Karpas-422 (cell line): ENCODE measurements around the gene CCNL1. TPM values are rescaled to one million over a fixed set of nuclear protein-coding genes. Genes with fewer than 3 reads are reported as not detected.
"Not testable (repeated sequence)": the region's sequence is repeated elsewhere in the genome, so short reads cannot be mapped to it uniquely, and the experiment has no call there.

Source experiments
- DNase-seq: peaks from one replicate; pipeline ENCODE4 v3.0.0-alpha.2; 2015
- H2AFZ ChIP-seq: fragments of 200-600 bp; sonication (generic); 2 replicates; pipeline ENCODE4 v1.6.1; 2014; ENCODE audit warnings: antibody characterized with exemption, low read length, mixed read lengths
- H3K27ac ChIP-seq: fragments of 200-600 bp; sonication (generic); 2 replicates; pipeline ENCODE4 v1.5.1; 2014; ENCODE audit warnings: mild to moderate bottlenecking, low read length, moderate library complexity
- H3K27me3 ChIP-seq: fragments of 200-600 bp; sonication (generic); 2 replicates; pipeline ENCODE4 v1.6.1; 2014; ENCODE audit warnings: low read length, mixed read lengths
- H3K36me3 ChIP-seq: fragments of 200-600 bp; sonication (generic); 2 replicates; pipeline ENCODE4 v1.6.1; 2014; ENCODE audit warnings: low read length, mixed read lengths; ENCODE audit not compliant: insufficient read depth
- H3K4me1 ChIP-seq: fragments of 200-600 bp; sonication (generic); 2 replicates; pipeline ENCODE4 v1.6.1; 2014; ENCODE audit warnings: mild to moderate bottlenecking, low read length, mixed read lengths
- H3K4me2 ChIP-seq: fragments of 200-600 bp; sonication (generic); 2 replicates; pipeline ENCODE4 v1.6.1; 2014; ENCODE audit warnings: low read length, low read depth, mild to moderate bottlenecking; ENCODE audit not compliant: poor library complexity, severe bottlenecking
- H3K4me3 ChIP-seq: fragments of 200-600 bp; sonication (generic); 2 replicates; pipeline ENCODE4 v1.5.1; 2014; ENCODE audit warnings: mild to moderate bottlenecking, antibody characterized with exemption, low read length, mixed read lengths
- H3K79me2 ChIP-seq: fragments of 200-600 bp; sonication (generic); 2 replicates; pipeline ENCODE4 v1.6.1; 2014; ENCODE audit warnings: mild to moderate bottlenecking, low read length, mixed read lengths
- H3K9ac ChIP-seq: fragments of 200-600 bp; sonication (generic); 2 replicates; pipeline ENCODE4 v1.6.0; 2014; ENCODE audit warnings: low read length
- H3K9me2 ChIP-seq: fragments of 200-600 bp; sonication (generic), shearing (Covaris generic); replicated peaks from 2 replicates; pipeline ENCODE4 v1.6.0; 2014; ENCODE audit warnings: mild to moderate bottlenecking, low read length, moderate library complexity; ENCODE audit not compliant: insufficient read depth
- H3K9me3 ChIP-seq: fragments of 300-700, 200-600 bp; sonication (generic); 2 replicates; pipeline ENCODE4 v1.6.1; 2014; ENCODE audit warnings: low read length, mixed read lengths
- H4K20me1 ChIP-seq: fragments of 200-600 bp; sonication (generic); 2 replicates; pipeline ENCODE4 v1.6.1; 2014; ENCODE audit warnings: mild to moderate bottlenecking, antibody characterized with exemption, low read length, low read depth; ENCODE audit not compliant: insufficient read depth
- total RNA-seq: library from RNA; depleted of rRNA; stranded (reverse); fragments of >200 nt; shearing (Covaris generic); gene quantifications from 2 replicates; pipeline ENCODE4 v1.2.3, GENCODE V29; 2014; ENCODE audit warnings: low replicate concordance

Gene CCNL1
- total RNA-seq, 1 experiment from 2014 or later, result 221 TPM

DNA sequence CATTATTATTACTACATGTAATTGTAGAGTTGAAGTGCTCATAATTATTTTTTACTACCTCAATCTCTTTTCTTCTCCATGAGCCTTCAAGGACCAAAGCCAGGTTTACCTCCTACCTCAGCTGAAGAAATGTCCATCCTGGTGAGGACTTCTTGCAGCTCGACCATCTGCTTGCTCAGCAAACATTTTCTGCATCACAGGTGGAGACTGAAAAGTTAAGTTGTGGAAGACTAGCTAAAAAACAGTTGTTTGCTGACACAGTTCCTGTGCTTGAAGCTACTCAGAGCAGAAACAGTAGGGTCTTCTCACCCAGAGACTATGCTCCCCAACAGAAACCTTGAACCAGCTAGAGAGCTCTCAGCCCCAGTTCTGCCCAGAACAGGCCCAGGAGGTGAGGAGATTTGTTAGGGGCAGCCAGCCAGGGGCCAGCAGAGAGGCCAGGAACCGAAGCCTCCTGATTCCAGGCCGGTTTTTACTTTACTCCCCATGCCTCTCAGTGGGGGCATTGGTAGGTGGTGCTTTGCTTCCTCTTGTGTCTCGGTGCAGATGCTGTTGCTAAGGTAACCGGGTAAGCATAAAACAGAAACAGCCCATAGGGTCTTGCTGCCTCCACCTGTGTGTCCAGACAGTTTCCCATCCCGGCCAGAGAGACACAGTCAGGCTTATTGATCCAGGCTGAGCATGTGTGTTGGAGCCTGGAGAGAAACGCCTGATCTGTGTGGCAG lies 54.9 kb downstream of the CCNL1 start:
- no peaks in the 10 kb centered on the region for H3K9me2 ChIP-seq
- no peaks in the 10 kb centered on the region for H3K36me3 ChIP-seq
- no peaks in the 10 kb centered on the region for H3K79me2 ChIP-seq
- no peak overlapping the region for H3K9ac ChIP-seq
- no peaks in the 10 kb centered on the region for H4K20me1 ChIP-seq
- no peaks in the 10 kb centered on the region for H3K9me3 ChIP-seq
- peaks cover 30% of the 10 kb centered on the region for H3K4me1 ChIP-seq
- no peak overlapping the region for H3K27ac ChIP-seq
- peaks cover 3% of the 10 kb centered on the region; the same call in 1 of the 2 replicates for H3K27me3 ChIP-seq
- no peak overlapping the region for H3K4me2 ChIP-seq
- H2AFZ ChIP-seq, result peak overlapping the region; percentile 73; the same call in 1 of the 2 replicates
- DNase-seq, result peak; percentile 61
- no peak overlapping the region for H3K4me3 ChIP-seq

DNA sequence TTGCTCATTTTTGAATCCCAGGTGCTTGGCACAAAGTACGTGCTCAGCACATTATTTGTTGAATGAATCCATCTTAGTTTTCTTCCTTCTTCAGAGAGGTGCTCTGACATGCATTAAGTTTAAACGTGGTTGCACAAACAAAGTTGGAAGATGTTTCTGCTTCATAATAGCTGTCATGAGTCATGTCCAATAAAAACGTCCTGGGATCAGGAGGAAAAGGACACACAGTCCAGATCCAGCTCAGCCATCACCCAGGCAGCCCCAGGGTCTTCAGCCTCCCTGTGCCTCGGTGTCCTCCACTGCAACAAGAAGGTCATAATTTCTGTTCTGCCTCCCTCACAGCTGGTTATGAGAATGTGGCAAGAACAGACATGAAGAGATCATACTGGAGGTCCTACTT lies 55.4 kb downstream of the CCNL1 start:
- no peaks in the 10 kb centered on the region for H3K36me3 ChIP-seq
- no peak overlapping the region for H3K9ac ChIP-seq
- no peak for DNase-seq
- H3K4me3 ChIP-seq, result no peak overlapping the region
- no peaks in the 10 kb centered on the region for H3K79me2 ChIP-seq
- no peaks in the 10 kb centered on the region for H4K20me1 ChIP-seq
- no peak overlapping the region for H3K4me2 ChIP-seq
- no peaks in the 10 kb centered on the region for H3K9me3 ChIP-seq
- H3K27me3 ChIP-seq, result peaks cover 3% of the 10 kb centered on the region; the same call in 1 of the 2 replicates
- no peak overlapping the region for H3K27ac ChIP-seq
- peak overlapping the region; percentile 49; the same call in 1 of the 2 replicates for H2AFZ ChIP-seq
- no peaks in the 10 kb centered on the region for H3K9me2 ChIP-seq
- H3K4me1 ChIP-seq, result peaks cover 35% of the 10 kb centered on the region

DNA sequence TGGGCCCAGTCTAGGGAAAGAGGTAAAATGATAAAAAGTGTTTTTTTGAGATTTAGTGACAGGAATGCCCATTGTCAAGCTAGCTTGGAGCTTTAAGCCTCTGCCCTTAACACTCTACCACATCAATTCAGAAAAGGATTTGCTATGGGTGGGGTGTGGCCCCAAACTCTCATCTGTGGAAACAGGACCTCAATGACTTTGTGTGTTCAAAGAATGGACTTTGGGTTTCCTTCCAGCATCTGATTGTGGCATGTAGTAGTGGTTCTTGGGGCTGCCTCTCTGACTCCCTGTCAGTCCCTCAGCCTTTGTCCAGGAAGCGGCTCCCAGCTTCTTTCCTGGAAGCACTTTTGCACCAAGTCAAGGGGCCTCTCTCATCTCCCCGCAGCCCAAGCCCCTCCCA lies 56.1 kb downstream of the CCNL1 start:
- Histone ChIP-seq H3K27me3 (peaks cover 3% of the 10 kb centered on the region; the same call in 1 of the 2 replicates), H3K9me3 (no peaks in the 10 kb centered on the region), H3K9ac (no peak overlapping the region), H3K4me2 (peak overlapping the region; percentile 11), H3K4me1 (peaks cover 38% of the 10 kb centered on the region), H3K4me3 (no peak overlapping the region), H3K79me2 (no peaks in the 10 kb centered on the region), H3K9me2 (no peaks in the 10 kb centered on the region), H3K36me3 (no peaks in the 10 kb centered on the region), H4K20me1 (no peaks in the 10 kb centered on the region), H3K27ac (no peak overlapping the region), H2AFZ (peak overlapping the region; percentile 1; the same call in 1 of the 2 replicates)
- DNase-seq, result no peak

DNA sequence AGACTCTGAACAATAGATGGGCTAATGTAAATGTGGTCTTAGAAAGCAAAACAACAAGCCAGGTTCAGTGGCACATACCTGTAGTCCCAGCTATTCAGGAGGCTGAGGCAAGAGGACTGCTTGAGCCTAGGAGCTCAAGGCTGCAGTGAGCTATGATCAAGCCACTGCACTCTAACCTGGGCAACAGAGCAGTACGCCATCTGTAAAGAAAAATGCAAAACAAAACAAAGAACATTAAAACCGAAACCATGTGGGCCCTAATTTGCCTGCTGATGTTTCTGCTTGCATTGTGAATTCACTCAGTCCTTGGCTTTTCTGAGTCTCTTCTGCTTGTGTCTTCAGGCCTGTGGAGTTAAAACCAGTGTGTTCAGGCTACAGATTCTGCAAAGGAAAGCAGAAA lies 56.7 kb downstream of the CCNL1 start:
- no peak for DNase-seq
- Histone ChIP-seq H3K4me1 (peaks cover 38% of the 10 kb centered on the region), H3K27me3 (peaks cover 3% of the 10 kb centered on the region; the same call in 1 of the 2 replicates), H3K27ac (no peak overlapping the region), H2AFZ (peak overlapping the region; percentile 1; the same call in 1 of the 2 replicates), H3K36me3 (no peaks in the 10 kb centered on the region), H4K20me1 (no peaks in the 10 kb centered on the region), H3K9me3 (no peaks in the 10 kb centered on the region), H3K9ac (no peak overlapping the region), H3K4me3 (no peak overlapping the region), H3K79me2 (no peaks in the 10 kb centered on the region), H3K9me2 (no peaks in the 10 kb centered on the region), H3K4me2 (peak overlapping the region; percentile 11)

DNA sequence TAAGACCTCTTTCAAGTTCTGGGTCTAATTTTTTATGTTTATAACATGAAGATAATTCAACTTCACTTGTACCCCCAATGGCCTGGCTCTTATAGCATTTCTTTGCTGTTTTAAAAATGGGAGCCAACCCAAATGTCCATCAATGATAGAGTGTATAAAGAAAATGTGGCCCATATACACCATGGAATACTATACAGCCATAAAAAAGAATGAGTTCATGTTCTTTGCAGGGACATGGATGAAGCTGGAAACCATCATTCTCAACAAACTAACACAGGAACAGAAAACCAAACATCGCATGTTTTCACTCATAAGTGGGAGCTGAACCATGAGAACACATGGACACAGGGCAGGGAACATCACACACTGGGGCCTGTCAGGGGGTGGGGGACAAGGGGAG lies 57.4 kb downstream of the CCNL1 start:
- not testable (repeated sequence) for H3K9me2 ChIP-seq, DNase-seq, H2AFZ ChIP-seq, H3K36me3 ChIP-seq, H3K27ac ChIP-seq, H3K4me2 ChIP-seq, H3K9ac ChIP-seq, H3K27me3 ChIP-seq, H3K4me3 ChIP-seq, H3K9me3 ChIP-seq, H3K79me2 ChIP-seq, H4K20me1 ChIP-seq
- peaks cover 38% of the 10 kb centered on the region for H3K4me1 ChIP-seq

DNA sequence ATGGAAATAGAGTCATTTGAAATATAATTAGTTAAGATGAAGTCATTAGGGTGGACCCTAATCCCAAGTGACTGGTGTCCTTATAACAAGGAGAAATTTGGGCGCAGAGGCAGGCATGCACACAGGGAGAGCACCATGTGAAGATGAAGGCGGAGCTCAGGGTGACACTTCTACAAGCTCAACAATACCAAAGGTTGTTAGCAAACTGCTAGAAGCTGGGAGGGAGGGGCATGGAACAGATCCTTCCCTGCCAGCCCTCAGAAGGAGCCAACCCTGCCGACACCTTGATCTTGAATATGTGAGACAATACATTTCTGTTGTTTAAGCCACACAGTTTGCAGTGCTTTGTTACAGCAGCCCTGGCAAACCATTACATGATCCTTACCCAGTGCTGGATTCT lies 57.8 kb downstream of the CCNL1 start:
- Histone ChIP-seq H3K9me3 (no peaks in the 10 kb centered on the region), H2AFZ (no peak overlapping the region), H3K9ac (no peak overlapping the region), H3K79me2 (no peaks in the 10 kb centered on the region), H3K4me3 (no peak overlapping the region), H3K36me3 (no peaks in the 10 kb centered on the region), H3K27me3 (peaks cover 3% of the 10 kb centered on the region; the same call in 1 of the 2 replicates), H4K20me1 (no peaks in the 10 kb centered on the region), H3K4me2 (no peak overlapping the region), H3K4me1 (peaks cover 38% of the 10 kb centered on the region), H3K27ac (no peak overlapping the region), H3K9me2 (no peaks in the 10 kb centered on the region)
- no peak for DNase-seq

DNA sequence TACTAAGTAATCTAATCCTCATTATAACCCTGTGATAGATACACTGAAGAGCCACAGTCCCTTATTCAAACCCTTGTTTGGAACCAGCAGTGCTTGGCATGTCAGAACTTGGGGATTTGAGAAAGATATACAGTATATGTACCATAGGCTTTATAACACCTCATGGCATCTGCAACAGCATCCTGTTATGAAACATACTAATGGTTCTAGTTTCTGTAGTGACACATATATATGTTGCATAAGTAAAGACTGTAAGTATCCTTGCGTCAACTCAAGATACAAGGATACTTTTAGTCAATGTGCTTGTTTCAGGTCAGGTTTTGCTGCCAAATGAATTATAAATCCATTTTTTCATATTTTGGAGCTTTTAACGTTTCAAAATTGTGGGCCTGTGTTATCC lies 58.5 kb downstream of the CCNL1 start:
- Histone ChIP-seq H3K79me2 (no peaks in the 10 kb centered on the region), H3K9me3 (no peaks in the 10 kb centered on the region), H3K9ac (no peak overlapping the region), H3K4me2 (no peak overlapping the region), H3K4me1 (peaks cover 38% of the 10 kb centered on the region), H2AFZ (no peak overlapping the region), H3K27me3 (peaks cover 3% of the 10 kb centered on the region; the same call in 1 of the 2 replicates), H4K20me1 (no peaks in the 10 kb centered on the region), H3K27ac (no peak overlapping the region), H3K4me3 (no peak overlapping the region), H3K36me3 (no peaks in the 10 kb centered on the region), H3K9me2 (no peaks in the 10 kb centered on the region)
- no peak for DNase-seq

DNA sequence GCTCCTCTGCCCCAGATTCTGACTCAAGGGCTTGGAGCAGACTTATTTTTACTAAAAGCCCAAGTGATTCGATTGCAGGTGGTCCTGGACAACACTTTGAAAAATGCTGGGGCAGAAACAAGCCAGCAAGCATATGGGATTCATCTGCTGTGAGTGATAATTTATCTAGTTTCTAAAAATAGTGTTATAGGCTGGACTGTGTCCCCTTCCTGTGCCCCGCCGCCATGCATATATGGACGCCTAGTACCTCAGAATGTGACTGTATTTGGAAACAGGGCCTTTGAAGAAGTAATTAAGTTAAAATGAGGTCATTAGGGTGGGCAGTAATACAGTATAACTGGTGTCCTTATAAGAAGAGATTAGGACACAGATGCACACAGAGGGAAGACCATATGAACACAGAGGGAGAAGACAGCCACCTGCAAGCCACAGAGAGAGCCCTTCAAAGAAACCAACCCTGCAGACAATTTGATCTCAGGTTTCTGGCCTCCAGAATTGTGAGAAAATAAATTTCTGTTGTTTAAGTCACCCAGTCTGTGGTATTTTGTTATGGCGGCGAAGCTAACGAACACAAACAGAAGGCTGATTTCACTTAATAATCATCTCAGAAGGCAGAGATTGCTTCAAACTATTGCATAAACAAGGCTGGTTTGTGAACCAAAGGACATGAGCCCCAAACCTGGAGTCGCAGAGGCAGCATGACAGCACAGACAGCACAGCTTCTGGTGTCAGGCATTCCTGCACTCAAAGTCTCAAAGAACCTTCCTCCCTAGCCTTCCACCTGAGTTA lies 59.1 kb downstream of the CCNL1 start:
- H3K4me3 ChIP-seq, result no peak overlapping the region
- no peaks in the 10 kb centered on the region for H3K27me3 ChIP-seq
- no peak overlapping the region for H3K4me2 ChIP-seq
- no peaks in the 10 kb centered on the region for H3K9me3 ChIP-seq
- H4K20me1 ChIP-seq, result no peaks in the 10 kb centered on the region
- DNase-seq, result no peak
- H3K9me2 ChIP-seq, result no peaks in the 10 kb centered on the region
- no peak overlapping the region for H3K9ac ChIP-seq
- H2AFZ ChIP-seq, result no peak overlapping the region
- no peak overlapping the region for H3K27ac ChIP-seq
- H3K36me3 ChIP-seq, result no peaks in the 10 kb centered on the region
- peaks cover 36% of the 10 kb centered on the region for H3K4me1 ChIP-seq
- H3K79me2 ChIP-seq, result no peaks in the 10 kb centered on the region
